ENCODE measurements around the gene TMEM161B.
"Not testable (repeated sequence)": the region's sequence is repeated elsewhere in the genome, so short reads cannot be mapped to it uniquely, and the experiment has no call there.

Gene TMEM161B

DNA sequence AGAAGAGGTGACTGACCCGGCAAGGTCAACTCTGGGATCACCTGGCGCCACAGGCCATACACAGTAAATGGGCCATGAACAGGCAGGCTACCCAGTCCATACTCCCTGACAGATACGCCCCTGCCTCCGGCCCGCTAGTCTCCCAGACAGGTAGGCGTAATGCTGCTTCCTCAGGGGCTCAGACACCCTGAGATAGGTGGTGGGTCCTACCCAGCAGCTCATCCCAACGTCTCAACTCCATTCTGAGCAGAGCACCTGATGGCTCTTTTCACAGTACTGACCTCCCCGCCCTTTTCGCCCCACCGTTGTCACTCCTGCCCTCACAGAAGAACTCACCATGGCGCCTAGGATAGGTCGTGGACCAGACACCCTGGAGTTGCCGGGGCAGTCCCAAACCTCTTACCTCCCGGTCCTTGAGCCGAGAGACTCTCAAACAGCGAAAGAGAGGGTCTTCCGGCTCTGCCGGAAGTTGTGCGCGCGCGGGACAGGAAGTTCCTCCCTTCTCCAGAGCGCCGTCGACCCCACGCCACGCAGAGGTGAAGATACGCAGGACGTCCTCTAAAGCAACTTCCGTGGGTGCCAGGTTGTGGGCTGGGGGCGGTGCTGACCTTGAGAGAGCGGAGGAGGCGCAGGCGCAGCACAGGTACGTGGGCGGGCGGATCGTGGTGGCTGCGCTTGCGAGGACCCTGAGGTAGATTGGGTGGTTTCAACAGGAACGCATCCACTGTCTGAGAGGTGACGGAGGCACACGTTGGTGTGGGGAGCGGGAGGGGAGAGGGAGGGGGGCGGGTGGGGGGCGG is at the start of gene TMEM161B:
Gene TMEM161B (minus strand): TSS at position 461 of the 800 bp plus-strand sequence. CDS start 122 bp downstream, at position 339.
- DNase-seq: peak; percentile 96

GRCh38 chr5:88304356-88304755 is 35.7 kb upstream of the TMEM161B start:
- no peak for DNase-seq

DNA sequence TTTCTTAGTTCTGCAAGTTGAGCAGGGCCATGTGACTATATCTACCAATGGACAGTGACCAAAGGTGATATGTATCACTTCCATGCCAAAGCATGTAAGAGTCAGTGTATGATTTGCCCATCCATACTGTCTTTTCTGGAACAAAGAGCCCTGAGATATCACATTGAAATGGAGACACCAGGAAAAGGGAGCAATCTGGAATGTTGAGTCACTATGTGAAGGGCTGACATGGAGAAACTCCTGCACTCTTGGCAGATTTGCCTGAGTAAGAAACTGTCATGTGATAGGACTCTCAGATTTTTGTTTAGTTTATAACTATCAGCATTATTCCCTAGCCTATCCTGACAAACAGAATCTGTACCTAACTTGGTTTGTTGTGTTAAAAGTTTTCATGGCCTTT is 29.8 kb upstream of the TMEM161B start:
- no peak for DNase-seq

- DNase-seq: no peak
Observed at GRCh38 chr5:88290801-88291200, 22.2 kb upstream of the TMEM161B start.

DNA sequence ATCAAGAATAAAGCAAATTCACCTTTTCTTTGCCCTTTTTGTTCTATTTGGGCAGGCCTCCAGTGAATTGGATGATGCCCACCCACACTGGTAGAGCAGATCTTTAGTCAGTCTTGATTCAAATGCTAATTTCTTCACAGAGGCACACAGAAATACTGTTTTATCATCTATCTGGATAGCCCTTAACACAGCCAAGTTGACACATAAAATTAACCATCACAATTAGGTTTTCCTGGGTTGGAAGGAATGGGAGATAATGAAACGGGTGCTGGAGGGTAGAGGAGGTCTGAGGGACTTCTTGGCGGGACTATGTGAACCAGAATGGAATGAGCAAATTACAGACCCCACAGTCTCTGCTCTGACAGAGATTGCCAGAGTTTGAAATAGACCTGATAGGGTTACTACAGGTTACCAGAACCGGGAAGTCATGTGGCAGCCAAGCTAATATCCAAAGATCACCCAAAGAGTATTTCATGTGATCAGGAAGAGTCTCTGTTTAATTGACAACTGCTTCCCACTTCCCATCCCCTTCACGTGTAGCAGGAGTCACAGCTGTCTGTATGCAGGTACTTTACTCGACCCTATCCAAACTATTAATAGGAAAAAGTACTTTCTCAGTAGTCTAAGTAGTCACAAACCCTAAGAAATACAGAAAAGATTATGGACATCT is 20.0 kb upstream of the TMEM161B start:
- no peak for DNase-seq

GRCh38 chr5:88287846-88288527 is 19.3 kb upstream of the TMEM161B start:
- DNase-seq: no peak

DNA sequence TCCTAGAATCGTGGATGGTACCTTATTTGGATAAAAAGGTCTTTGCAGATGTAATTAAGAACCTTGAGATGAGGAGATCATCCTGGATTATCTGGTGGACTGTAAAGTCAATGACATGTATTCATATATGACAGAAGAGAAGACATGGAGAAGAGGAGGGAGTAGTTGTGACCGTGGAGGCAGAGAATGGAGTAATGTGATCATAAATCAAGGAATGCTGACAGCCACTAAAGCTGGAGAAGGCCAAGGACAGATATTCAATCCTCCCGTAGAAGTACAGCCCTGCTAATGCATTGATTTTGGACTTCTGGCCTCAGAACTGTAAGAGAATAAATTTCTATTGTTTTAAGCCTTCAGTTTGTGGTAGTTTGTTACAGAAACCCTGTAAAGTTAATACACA is 18.7 kb upstream of the TMEM161B start:
- DNase-seq: no peak

GRCh38 chr5:88283690-88284089 is 15.0 kb upstream of the TMEM161B start:
- no peak for DNase-seq

- no peak for DNase-seq
Observed at GRCh38 chr5:88281322-88281721, 12.7 kb upstream of the TMEM161B start.

DNA sequence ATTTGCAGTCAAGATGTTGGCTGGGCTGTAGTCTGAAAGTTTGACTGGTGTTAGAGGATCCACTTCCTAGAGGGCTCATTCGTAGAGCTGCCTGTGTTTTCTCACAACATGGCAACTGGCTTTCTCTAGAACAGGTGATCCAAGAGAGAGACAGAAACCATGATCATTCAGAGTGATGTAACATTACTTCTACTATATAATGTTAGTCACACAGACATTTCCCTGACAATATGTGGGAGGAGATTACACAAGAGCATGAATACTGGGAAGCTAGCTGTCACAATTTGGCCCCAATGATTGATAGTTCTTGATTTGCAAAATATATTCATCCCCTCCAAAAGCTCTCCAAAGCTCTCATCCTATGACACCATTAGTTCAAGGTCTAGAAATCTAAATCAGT is 10.9 kb upstream of the TMEM161B start:
- no peak for DNase-seq

- DNase-seq: no peak
Observed at GRCh38 chr5:88276378-88276777, 7.7 kb upstream of the TMEM161B start.

- DNase-seq: no peak
Observed at GRCh38 chr5:88275581-88275980, 6.9 kb upstream of the TMEM161B start.

DNA sequence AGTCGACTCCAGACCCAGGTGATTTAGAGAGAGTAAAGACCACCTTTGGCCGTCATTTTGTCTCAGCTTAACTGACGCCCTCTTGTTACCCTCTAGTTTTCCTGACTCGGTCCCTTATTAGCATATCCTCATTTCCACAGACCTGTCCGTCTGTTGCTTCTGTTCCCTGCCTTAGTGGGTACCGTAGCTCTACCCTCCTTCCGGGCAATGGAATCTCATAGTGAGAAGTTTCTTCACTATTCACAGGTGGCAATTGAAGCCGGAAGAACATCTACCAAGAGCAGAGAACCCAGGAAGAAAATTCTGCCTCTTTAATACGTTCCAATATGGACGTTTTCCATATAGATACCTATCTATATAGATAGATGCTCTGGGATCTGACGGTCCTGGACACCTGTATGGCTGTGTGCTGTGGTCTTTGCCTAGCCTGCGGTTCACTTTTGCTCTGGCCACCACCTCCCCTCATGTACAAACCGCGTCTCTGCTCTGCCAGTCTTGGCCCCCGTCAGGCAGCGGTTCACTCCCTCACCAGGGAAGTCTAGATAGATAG is 652 bp upstream of the TMEM161B start:
- no peak for DNase-seq

DNA sequence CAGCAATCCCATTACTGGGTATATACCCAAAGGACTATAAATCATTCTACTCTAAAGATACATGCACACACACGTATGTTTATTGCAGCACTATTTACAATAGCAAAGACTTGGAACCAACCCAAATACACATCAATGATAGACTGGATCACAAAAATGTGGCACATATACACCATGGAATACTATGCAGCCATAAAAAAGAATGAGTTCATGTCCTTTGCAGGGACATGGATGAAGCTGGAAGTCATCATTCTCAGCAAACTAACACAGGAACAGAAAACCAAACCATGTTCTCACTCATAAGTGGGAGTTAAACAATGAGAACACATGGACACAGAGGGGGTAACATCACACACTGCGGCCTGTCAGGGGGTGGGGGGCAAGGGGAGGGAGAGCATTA is 4.1 kb downstream of the TMEM161B start:
- not testable (repeated sequence) for DNase-seq

DNA sequence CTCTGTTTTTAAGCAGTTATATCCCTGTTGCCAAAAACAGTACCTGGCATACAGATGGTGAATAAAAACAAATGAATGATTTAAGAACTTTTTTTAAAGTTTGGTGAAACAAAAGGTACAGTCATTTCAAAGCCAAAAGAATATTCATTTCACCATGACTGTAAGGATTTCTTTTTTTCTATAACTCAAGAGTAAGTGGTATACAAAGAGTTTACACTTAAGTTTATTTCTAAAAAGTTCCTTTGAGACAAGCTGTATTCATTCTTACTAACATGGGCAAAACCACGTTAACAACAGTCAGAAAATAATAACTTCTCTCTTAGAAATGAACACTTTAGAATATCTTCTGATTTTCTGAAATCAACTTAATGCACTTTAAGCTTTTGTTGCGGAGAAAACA is 5.3 kb downstream of the TMEM161B start:
- DNase-seq: no peak

DNA sequence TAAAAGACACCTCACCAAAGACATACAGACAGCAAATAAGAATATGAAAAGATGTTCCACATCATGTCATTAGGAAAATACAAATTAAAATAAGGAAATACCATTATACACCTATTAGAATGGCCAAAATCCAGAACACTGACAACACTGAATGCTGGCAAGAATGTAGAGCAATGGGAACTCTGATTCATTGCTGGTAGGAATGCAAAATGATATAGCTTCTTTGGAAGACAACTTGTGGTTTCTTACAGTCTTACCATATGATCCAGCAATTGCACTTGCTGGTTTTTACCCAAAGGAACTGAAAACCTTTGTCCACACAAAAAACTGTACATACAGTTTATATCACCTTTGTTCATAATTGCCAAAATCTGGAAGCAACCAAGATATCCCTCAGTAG is 6.5 kb downstream of the TMEM161B start:
- no peak for DNase-seq

DNA sequence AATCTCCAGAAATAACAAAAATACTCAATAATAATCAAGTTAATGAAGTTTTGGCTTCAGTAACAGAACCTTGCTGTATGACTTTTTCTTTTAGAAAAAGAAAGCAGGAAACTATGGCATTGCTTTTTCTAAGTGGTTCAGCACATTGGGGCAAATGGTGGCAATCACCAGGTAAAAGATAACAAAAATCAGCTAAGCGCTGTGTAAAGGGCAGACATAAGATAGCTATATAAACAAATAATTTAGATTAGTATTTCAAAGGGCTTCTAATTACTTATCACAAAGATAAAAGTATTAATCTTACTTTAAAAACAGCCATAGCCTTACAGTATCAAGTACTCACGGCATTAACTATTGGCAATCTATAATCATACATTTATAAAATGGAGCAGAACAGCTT is 10.0 kb downstream of the TMEM161B start:
- no peak for DNase-seq

DNA sequence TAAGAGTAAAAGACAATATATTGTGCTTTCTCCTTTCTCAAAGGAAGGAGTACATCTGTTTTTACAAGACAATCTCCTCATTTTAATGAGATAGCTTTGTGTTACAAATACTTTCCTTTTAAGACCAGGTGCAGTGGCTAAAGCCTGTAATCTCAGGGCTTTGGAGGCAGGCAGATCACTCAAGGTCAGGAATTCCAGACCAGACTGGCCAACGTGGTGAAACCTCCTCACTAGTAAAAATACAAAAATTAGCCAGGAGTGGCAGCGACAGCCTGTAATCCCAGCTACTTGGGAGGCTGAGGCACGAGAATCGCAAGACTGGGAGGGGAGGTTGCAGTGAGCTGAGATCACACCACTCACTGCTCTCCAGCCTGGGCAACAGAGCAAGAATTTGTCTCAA is 11.8 kb downstream of the TMEM161B start:
- DNase-seq: no peak

GRCh38 chr5:88256037-88256436 is 12.6 kb downstream of the TMEM161B start:
- no peak for DNase-seq

DNA sequence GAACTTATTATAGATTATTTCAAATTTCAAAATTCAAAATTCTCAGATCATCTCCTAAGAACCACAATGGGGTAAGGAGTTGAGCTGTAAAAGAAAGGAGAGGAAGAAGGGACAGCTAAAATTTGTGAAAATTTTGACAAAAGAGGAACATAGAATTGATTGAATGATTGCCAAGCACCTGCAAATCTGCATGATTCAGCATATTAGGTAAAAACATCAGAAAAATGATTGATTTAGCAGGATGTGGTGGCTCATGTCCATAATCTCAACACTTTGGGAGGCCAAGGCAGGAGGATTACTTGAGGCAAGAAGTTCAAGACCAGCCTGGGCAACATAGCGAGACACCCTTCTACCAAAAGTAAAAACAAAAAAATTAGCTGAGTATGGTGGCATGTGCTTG is 14.3 kb downstream of the TMEM161B start:
- no peak for DNase-seq

GRCh38 chr5:88251048-88251711 is 17.5 kb downstream of the TMEM161B start:
- DNase-seq: no peak

DNA sequence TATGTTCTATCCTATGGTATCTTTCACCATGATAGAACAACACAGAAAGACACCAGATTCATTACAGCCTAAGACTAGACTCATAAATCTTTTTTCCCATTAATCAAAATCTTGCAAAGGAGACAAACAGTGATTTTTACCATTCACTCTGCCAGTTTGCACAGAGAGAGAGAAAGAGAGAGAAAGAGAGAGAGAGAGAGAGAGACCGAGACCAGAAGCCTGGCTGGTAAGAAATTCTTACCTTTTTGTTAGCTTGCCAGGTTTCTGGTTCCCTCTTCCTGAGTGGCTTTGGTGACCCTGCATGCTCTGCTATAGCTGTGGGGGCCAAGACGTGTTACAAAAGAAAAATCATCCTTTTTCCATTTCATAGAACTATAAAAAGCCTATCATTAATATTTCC is 18.6 kb downstream of the TMEM161B start:
- DNase-seq: no peak

Data from NCI-H345 (cell line).